A549 treated with ZK216348 at 1 μM for 4 hours (cell line): ENCODE measurements around the gene VMO1. TPM values are rescaled to one million over a fixed set of nuclear protein-coding genes. Genes with fewer than 3 reads are reported as not detected.

Experiments
- total RNA-seq: library from RNA; stranded (reverse); fragments of 200-300 nt; extraction: Qiagen RNA extraction; gene quantifications from 5 replicates; pipeline ENCODE4 v1.2.3, GENCODE V29; 2022; ENCODE audit warnings: low read depth

Gene VMO1
- 0.94 to 1.7 TPM (median 1.5 TPM) in 4 of 5 replicates, not detected in the other for total RNA-seq

GRCh38 chr17:4786106-4786511 is at the start of gene VMO1:
Gene VMO1, minus strand, starts transcription at chr17:4786364. Its CDS starts 12 bp downstream, at chr17:4786352.

GRCh38 chr17:4833178-4833940 is 47.2 kb upstream of the VMO1 start, which contains the start of gene MINK1:
Gene MINK1, plus strand, starts transcription at chr17:4833340. Its CDS starts 244 bp downstream, at chr17:4833584.

GRCh38 chr17:4806777-4807604 is 20.8 kb upstream of the VMO1 start, which contains the start of gene PLD2:
Gene PLD2, plus strand, starts transcription at chr17:4807152. Its CDS starts 621 bp downstream, at chr17:4807773.

GRCh38 chr17:4802228-4802627 is 16.1 kb upstream of the VMO1 start, which contains the start of gene C17orf114:
Gene C17orf114, minus strand, starts transcription at chr17:4802328.

GRCh38 chr17:4788807-4789700 is 2.9 kb upstream of the VMO1 start, which contains the start of gene GLTPD2:
Gene GLTPD2, plus strand, starts transcription at chr17:4788964. Its CDS starts 48 bp downstream, at chr17:4789012.

GRCh38 chr17:4771519-4772234 is 14.5 kb downstream of the VMO1 start, which contains the start of gene TM4SF5:
Gene TM4SF5, plus strand, starts transcription at chr17:4771886. Its CDS starts 37 bp downstream, at chr17:4771923.

GRCh38 chr17:4739122-4740024 is 46.8 kb downstream of the VMO1 start, which contains the start of the genes CXCL16 and ZMYND15:
Gene CXCL16, minus strand, starts transcription at chr17:4739928. Its CDS starts 589 bp downstream, at chr17:4739339.
Gene ZMYND15, plus strand, starts transcription at chr17:4739833. Its CDS starts 716 bp downstream, at chr17:4740549.

Other genes starting within 250 kb of the VMO1 start
- 74.9 to 120 TPM (median 113 TPM) in 5 replicates for gene MYBBP1A, start 231.0 kb downstream of the VMO1 start, total RNA-seq
- not detected in 5 replicates for gene GGT6, start 225.8 kb downstream of the VMO1 start, total RNA-seq
- 0.24 to 1.3 TPM (median 0.73 TPM) in 5 replicates for gene SMTNL2, start 201.8 kb downstream of the VMO1 start, total RNA-seq
- 0.11 to 0.17 TPM (median 0.14 TPM) in 4 of 5 replicates, not detected in the other for gene ALOX15, start 144.7 kb downstream of the VMO1 start, total RNA-seq
- 52.0 to 80.3 TPM (median 74.0 TPM) in 5 replicates for gene PELP1, start 82.2 kb downstream of the VMO1 start, total RNA-seq
- 51.4 to 69.2 TPM (median 63.0 TPM) in 5 replicates for gene ARRB2, start 75.7 kb downstream of the VMO1 start, total RNA-seq
- gene MED11, start 54.9 kb downstream of the VMO1 start, total RNA-seq = 38.6 to 52.7 TPM (median 42.3 TPM) in 5 replicates
- gene ZMYND15, start 46.5 kb downstream of the VMO1 start, total RNA-seq = 0.41 to 0.65 TPM (median 0.52 TPM) in 5 replicates
- gene CXCL16, start 46.4 kb downstream of the VMO1 start, total RNA-seq = 11.6 to 20.8 TPM (median 17.1 TPM) in 5 replicates
- 0.44 to 1.2 TPM (median 0.78 TPM) in 5 replicates for gene TM4SF5, start 14.5 kb downstream of the VMO1 start, total RNA-seq
- not detected in 5 replicates for gene GLTPD2, start 2.6 kb upstream of the VMO1 start, total RNA-seq
- gene PSMB6, start 9.8 kb upstream of the VMO1 start, total RNA-seq = 391 to 521 TPM (median 476 TPM) in 5 replicates
- 17.2 to 31.6 TPM (median 24.7 TPM) in 5 replicates for gene PLD2, start 20.8 kb upstream of the VMO1 start, total RNA-seq
- 39.9 to 69.8 TPM (median 63.0 TPM) in 5 replicates for gene MINK1, start 47.0 kb upstream of the VMO1 start, total RNA-seq
- gene C17orf107, start 113.2 kb upstream of the VMO1 start, total RNA-seq = 0.13 to 0.41 TPM (median 0.36 TPM) in 5 replicates
- gene CHRNE, start 116.7 kb upstream of the VMO1 start, total RNA-seq = 0.06 to 0.22 TPM (median 0.09 TPM) in 3 of 5 replicates, not detected in the others
- gene GP1BA, start 145.9 kb upstream of the VMO1 start, total RNA-seq = not detected in 5 replicates
- gene SLC25A11, start 153.7 kb upstream of the VMO1 start, total RNA-seq = 48.3 to 76.4 TPM (median 71.9 TPM) in 5 replicates
- gene RNF167, start 153.9 kb upstream of the VMO1 start, total RNA-seq = 100 to 159 TPM (median 135 TPM) in 5 replicates
- gene PFN1, start 162.2 kb upstream of the VMO1 start, total RNA-seq = 2,069 to 3,159 TPM (median 3,031 TPM) in 5 replicates
- 41.5 to 63.2 TPM (median 48.4 TPM) in 5 replicates for gene ENO3, start 164.8 kb upstream of the VMO1 start, total RNA-seq
- gene SPAG7, start 181.5 kb upstream of the VMO1 start, total RNA-seq = 71.7 to 94.4 TPM (median 78.1 TPM) in 5 replicates
- gene CAMTA2, start 201.3 kb upstream of the VMO1 start, total RNA-seq = 24.5 to 43.4 TPM (median 34.9 TPM) in 5 replicates
- gene INCA1, start 211.2 kb upstream of the VMO1 start, total RNA-seq = 1.1 to 2.4 TPM (median 1.5 TPM) in 5 replicates
- 95.3 to 132 TPM (median 116 TPM) in 5 replicates for gene KIF1C, start 211.6 kb upstream of the VMO1 start, total RNA-seq
- gene SLC52A1, start 249.1 kb upstream of the VMO1 start, total RNA-seq = 0.33 to 1.1 TPM (median 0.75 TPM) in 5 replicates